HG03520 (cell line): Measurements from ENCODE around the gene ADM.

ENCODE experiments used
- ATAC-seq: cut with Tn5 transposase; IDR thresholded peaks from one replicate; pipeline ENCODE4 v1.9.1; 2021; ENCODE audit warnings: mild to moderate bottlenecking, moderate library complexity; ENCODE audit not compliant: unreplicated experiment

ADM gene

GRCh38 chr11:10308201-10308954, 3.5 kb downstream of the ADM start:
- no peak for ATAC-seq

- no peak for ATAC-seq
These were observed 4.6 kb downstream of the ADM start for GRCh38 chr11:10309163-10310093.

GRCh38 chr11:10310301-10310841, 5.5 kb downstream of the ADM start:
- ATAC-seq, result no peak

- no peak for ATAC-seq
These were observed 6.9 kb downstream of the ADM start for GRCh38 chr11:10311802-10312201.

- peak; percentile 73 for ATAC-seq
These were observed 9.6 kb downstream of the ADM start for GRCh38 chr11:10314199-10315072.

- no peak for ATAC-seq
These were observed 10.2 kb downstream of the ADM start for GRCh38 chr11:10315083-10315482.

GRCh38 chr11:10317151-10317755, 12.4 kb downstream of the ADM start:
- ATAC-seq, result peak; percentile 8

- peak; percentile 52 for ATAC-seq
These were observed 13.1 kb downstream of the ADM start for GRCh38 chr11:10317776-10318526.

GRCh38 chr11:10318527-10318802, 13.6 kb downstream of the ADM start:
- ATAC-seq, result no peak

GRCh38 chr11:10319702-10320558, 15.1 kb downstream of the ADM start:
- ATAC-seq, result no peak

GRCh38 chr11:10320736-10321465, 16.0 kb downstream of the ADM start:
- no peak for ATAC-seq

GRCh38 chr11:10322401-10322800, 17.5 kb downstream of the ADM start:
- ATAC-seq, result no peak

GRCh38 chr11:10322830-10323792, 18.2 kb downstream of the ADM start:
- ATAC-seq, result no peak

- no peak for ATAC-seq
These were observed 18.9 kb downstream of the ADM start for GRCh38 chr11:10323793-10324170.

GRCh38 chr11:10324474-10324873, 19.6 kb downstream of the ADM start:
- ATAC-seq, result no peak

GRCh38 chr11:10325277-10326011, 20.6 kb downstream of the ADM start:
- no peak for ATAC-seq
